Gastroesophageal sphincter (tissue), 4 donors: ENCODE results near the gene MYLK4. TPM values are rescaled to one million over a fixed set of nuclear protein-coding genes. Genes with fewer than 3 reads are reported as not detected.

ENCODE experiments used
- ATAC-seq: fragments of 150-250 bp; one replicate; pipeline ENCODE4 v1.9.1; 2016; ENCODE audit warnings: mild to moderate bottlenecking, moderate library complexity
- H3K27ac ChIP-seq, 4 donors: fragments of 200-600 bp; sonication (generic) in 3 of 4; 1 replicate in 3 of 4; 2 replicates in 1 of 4; pipeline ENCODE4 v1.5.1; 2016 to 2019
- H3K27me3 ChIP-seq: fragments of 200-600 bp; sonication (generic); one replicate; pipeline ENCODE4 v1.5.1; 2019
- H3K36me3 ChIP-seq, 2 donors: fragments of 200-600 bp; sonication (generic); one replicate each; pipeline ENCODE4 v1.5.1; 2019; ENCODE audit warnings: control low read depth in 1 of 2
- H3K4me1 ChIP-seq, 3 donors: fragments of 200-600 bp; sonication (generic); 1 replicate in 2 of 3; 2 replicates in 1 of 3; pipeline ENCODE4 v1.5.1; 2016 to 2019; ENCODE audit warnings: control low read depth in 2 of 3
- H3K4me3 ChIP-seq, 2 donors: fragments of 200-600 bp; sonication (generic); one replicate each; pipeline ENCODE4 v1.5.1; 2019; ENCODE audit warnings: mild to moderate bottlenecking in 1 of 2, moderate library complexity in 1 of 2
- H3K9me3 ChIP-seq, 3 donors: fragments of 200-600 bp; sonication (generic); one replicate each; pipeline ENCODE4 v1.5.1; 2017 to 2019; ENCODE audit warnings: control low read depth in 2 of 3
- CTCF ChIP-seq, 4 experiments: fragments of 200-600 bp in 2 of 4; fragments of 450-650 bp in 2 of 4; sonication (generic) in 1 of 4; IDR thresholded peaks; one replicate each; pipeline ENCODE4 v1.5.1; 2017 to 2019; ENCODE audit warnings: antibody characterized with exemption in 4 of 4, mild to moderate bottlenecking in 2 of 4, moderate library complexity in 2 of 4
- EP300 ChIP-seq: sonication (generic); formaldehyde crosslinking; IDR thresholded peaks from one replicate; pipeline ENCODE4 v1.6.1; 2017; ENCODE audit warnings: antibody characterized with exemption, mild to moderate bottlenecking
- POLR2A ChIP-seq, 2 donors: fragments of 450-650 bp; IDR thresholded peaks; one replicate each; pipeline ENCODE4 v1.6.1; 2017; ENCODE audit warnings: antibody characterized with exemption in 2 of 2, mild to moderate bottlenecking in 2 of 2, moderate library complexity in 1 of 2
- POLR2AphosphoS5 ChIP-seq: sonication (generic); formaldehyde crosslinking; IDR thresholded peaks from one replicate; pipeline ENCODE4 v1.6.1; 2017; ENCODE audit warnings: antibody characterized with exemption
- WGBS, 2 donors: methylation state at CpG; one replicate each; pipeline ENCODE4 v1.1.5; 2018; ENCODE audit warnings: low coverage in 1 of 2; 5-methylcytosine and 5-hydroxymethylcytosine counted together
- total RNA-seq, 4 donors: library from RNA; depleted of rRNA; stranded (reverse); fragments of >200 nt; gene quantifications; one replicate each; pipeline ENCODE4 v1.1.0, GENCODE V29; 2016

MYLK4 gene
- total RNA-seq, 4 donors from 2014 or later = 0.31 to 1.2 (median 0.56) TPM

DNA sequence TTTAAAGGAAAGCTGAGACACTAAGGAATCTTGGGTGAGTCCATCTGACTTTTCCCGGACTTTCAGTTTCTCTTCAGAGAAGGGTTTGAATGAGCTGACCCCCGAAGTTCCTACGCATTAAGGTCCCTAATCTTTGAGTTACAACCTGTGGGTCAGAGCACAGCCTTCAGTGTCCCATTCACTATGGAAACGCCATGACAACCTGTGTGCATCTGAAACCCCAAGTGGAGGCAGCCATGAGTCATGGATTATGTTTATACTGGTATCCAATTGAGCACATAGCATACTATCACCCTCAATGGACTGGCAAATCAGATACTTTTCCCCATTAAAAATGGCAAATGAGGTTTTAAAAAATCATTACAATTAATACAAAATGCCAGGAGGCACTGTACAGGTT, 11.4 kb downstream of the MYLK4 start:
- 85 to 90% methylated on average over 2 of the region's 4 CpGs for WGBS, 2 donors
- Histone ChIP-seq H3K9me3 (no peaks in the 10 kb centered on the region), H3K27ac (no peak overlapping the region), H3K4me1 (peaks cover 0 to 13% (median 0%) of the 10 kb centered on the region in 3 donors), H3K4me3 (no peak overlapping the region), H3K36me3 (no peaks in the 10 kb centered on the region), H3K27me3 (no peaks in the 10 kb centered on the region)
- TF ChIP-seq CTCF (IDR thresholded peaks at IDR 0.05) = no peak
- no peak for TF ChIP-seq EP300
- no peak for ATAC-seq

GRCh38 chr6:2738373-2738979, 12.2 kb downstream of the MYLK4 start:
- H3K27ac ChIP-seq = no peak overlapping the region
- peak; percentile 43 for ATAC-seq
- TF ChIP-seq CTCF (IDR thresholded peaks at IDR 0.05) (peak; percentile 41 to 72 (median 54)), POLR2A (IDR thresholded peaks at IDR 0.05) (no peak)

DNA sequence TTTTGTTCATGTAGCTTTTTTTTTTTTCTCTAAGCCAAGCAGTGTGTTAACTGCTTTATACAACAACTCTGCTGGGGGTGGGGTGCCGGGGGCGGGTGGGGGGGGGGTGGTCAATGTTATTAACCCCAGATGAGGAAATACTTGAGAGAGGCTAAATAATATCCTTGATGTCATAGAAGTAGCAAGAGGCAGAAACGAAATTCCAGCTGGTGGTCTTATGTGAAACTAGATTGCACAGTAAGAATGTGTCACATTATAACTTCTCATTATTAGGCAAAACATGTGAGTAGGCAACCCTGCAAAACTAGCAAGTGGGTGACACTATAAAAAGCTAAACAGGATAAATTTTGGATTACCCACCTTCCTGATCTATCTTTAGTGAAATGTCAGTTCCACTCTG, 12.8 kb downstream of the MYLK4 start:
- no peak for ATAC-seq
- no peak overlapping the region for H3K27ac ChIP-seq
- TF ChIP-seq EP300 (no peak), CTCF (IDR thresholded peaks at IDR 0.05) (no peak), POLR2AphosphoS5 (no peak), POLR2A (IDR thresholded peaks at IDR 0.05) (no peak)
- peaks cover 0 to 19% (median 0%) of the 10 kb centered on the region in 3 donors for H3K4me1 ChIP-seq
- H3K9me3 ChIP-seq = no peaks in the 10 kb centered on the region
- H3K36me3 ChIP-seq = no peaks in the 10 kb centered on the region
- H3K4me3 ChIP-seq = no peak overlapping the region
- H3K27me3 ChIP-seq = no peaks in the 10 kb centered on the region
- 13 to 36% methylated on average over 1 of the region's 3 CpGs for WGBS, 2 donors

More at GRCh38 chr6:2738373-2738979, 12.2 kb downstream of the MYLK4 start:
- WGBS, 2 donors = 23 to 26% methylated on average over 5 of the region's 5 CpGs
- H3K9me3 ChIP-seq = no peaks in the 10 kb centered on the region
- no peaks in the 10 kb centered on the region for H3K27me3 ChIP-seq
- H3K4me1 ChIP-seq = peaks cover 0 to 13% (median 0%) of the 10 kb centered on the region in 3 donors
- no peaks in the 10 kb centered on the region for H3K36me3 ChIP-seq
- H3K4me3 ChIP-seq = no peak overlapping the region

GRCh38 chr6:2734488-2735166, 16.1 kb downstream of the MYLK4 start:
- TF ChIP-seq CTCF (IDR thresholded peaks at IDR 0.05) (no peak), POLR2AphosphoS5 (no peak), EP300 (no peak), POLR2A (IDR thresholded peaks at IDR 0.05) (no peak)
- Histone ChIP-seq H3K27me3 (no peaks in the 10 kb centered on the region), H3K27ac (no peak overlapping the region), H3K4me3 (no peak overlapping the region), H3K9me3 (no peaks in the 10 kb centered on the region), H3K4me1 (peaks cover 0 to 49% (median 4%) of the 10 kb centered on the region in 3 donors), H3K36me3 (no peaks in the 10 kb centered on the region)
- WGBS, 2 donors = 39 to 54% methylated on average over 2 of the region's 2 CpGs
- no peak for ATAC-seq
